ENCODE data around the gene HTRA1.

HTRA1 gene

DNA sequence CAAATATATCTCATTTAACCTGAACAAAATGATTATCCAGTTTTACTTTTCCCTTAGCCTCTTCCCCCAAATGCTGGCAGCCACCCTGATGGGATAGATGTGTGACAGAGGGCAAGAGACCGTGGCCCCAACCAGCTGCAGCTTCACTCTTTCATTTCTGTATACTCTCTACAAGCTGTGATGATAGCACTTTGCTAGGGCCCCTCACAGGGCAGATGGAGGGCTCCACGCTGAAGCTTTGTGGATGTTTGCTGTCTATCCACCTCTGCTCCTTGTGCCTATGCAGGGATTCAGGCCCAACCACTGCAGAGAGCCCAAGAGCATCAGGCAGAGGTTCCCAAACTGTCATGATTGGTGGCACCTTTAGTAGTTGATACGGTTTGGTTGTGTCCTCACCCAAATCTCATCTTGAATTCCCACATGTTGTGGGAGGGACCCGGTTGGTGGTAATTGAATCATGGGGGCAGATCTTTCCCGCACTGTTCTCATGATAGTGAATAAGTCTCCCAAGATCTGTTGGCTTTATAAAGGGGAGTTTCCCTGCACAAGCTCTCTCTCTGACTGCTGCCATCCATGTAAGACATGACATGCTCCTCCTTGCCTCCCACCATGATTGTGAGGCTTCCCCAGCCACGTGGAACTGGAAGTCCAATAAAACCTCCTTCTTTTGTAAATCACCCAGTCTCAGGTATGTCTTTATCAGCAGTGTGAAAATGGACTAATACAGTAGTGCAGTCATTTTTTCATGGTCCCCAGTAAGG lies 20.1 kb downstream of the HTRA1 start:
- Histone ChIP-seq H3K9ac (no peak overlapping the region), H3K9me3 (peaks cover 13% of the 10 kb centered on the region), H3K27ac (no peak overlapping the region), H3K4me1 (peaks cover 9% of the 10 kb centered on the region; the same call in 1 of the 2 replicates), H4K20me1 (no peaks in the 10 kb centered on the region), H3K27me3 (no peaks in the 10 kb centered on the region; the same call in 1 of the 2 replicates), H3K4me3 (no peak overlapping the region), H3K4me2 (no peak overlapping the region), H3K36me3 (no peaks in the 10 kb centered on the region)
- no peak for TF ChIP-seq Cebpa-rat (IDR thresholded peaks at IDR 0.05)

DNA sequence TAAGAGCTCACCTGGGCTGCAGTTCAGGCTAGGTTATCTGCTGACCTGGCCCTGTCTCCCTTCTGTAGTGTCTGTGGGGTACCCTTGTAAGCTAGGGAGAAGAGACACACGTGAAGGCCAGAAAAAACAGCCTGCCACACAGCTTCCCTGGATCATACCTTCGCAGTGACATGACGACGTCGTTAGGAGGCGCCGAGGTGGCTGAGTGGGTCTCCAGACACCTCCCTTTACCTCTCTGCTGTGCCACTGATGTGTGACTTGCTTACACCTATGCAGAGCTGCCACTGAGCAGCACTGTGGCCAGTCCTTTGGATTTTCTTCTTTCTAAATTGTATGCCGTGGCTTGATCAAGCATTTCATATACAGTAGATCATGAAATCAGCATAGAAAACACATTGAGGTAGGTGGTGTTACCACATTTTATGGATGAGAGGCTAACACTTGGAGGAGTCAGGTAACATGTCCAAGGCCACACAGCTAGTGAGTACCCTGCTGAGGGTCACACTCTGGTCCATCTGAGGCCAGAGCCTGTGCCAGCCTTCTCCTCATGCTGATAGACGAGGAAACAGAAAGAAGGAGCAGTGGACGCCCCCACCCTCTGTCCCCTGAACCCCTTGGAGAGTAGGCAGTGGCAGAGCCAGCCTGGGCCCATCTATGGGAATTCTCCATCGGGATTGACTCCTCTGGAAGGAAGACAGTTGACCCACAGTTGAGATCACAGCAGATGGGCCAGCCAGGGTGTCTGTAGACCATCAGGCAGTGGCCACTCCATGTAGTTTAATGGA lies 23.1 kb downstream of the HTRA1 start:
- Histone ChIP-seq H3K27me3 (no peaks in the 10 kb centered on the region; the same call in 1 of the 2 replicates), H3K36me3 (no peaks in the 10 kb centered on the region), H4K20me1 (no peaks in the 10 kb centered on the region), H3K4me1 (peaks cover 11% of the 10 kb centered on the region; the same call in 1 of the 2 replicates), H3K9ac (no peak overlapping the region), H3K4me2 (no peak overlapping the region), H3K4me3 (no peak overlapping the region), H3K9me3 (peaks cover 13% of the 10 kb centered on the region), H3K27ac (no peak overlapping the region)
- TF ChIP-seq Cebpa-rat (IDR thresholded peaks at IDR 0.05) = no peak

DNA sequence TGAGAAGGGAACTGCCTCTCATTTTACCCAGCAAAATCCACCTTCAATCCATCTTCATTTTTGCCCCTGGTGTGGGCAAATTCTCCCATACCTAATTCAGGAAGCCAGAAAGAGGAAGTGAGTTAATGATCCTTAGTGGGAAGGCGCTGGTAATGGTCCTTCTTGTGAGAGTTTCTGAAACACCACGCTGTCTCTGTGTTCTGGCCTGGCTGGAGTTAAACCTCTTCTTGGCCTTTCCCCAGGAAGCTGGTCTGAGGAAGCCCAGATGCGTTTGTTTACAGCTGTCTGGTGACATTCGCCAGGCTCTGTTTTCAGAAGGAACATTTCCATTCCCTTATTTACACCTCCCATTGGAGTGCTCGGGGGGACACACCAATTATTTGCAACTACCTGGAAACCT lies 24.3 kb downstream of the HTRA1 start:
- Histone ChIP-seq H3K36me3 (no peaks in the 10 kb centered on the region), H3K27ac (no peak overlapping the region), H4K20me1 (no peaks in the 10 kb centered on the region), H3K4me2 (peak overlapping the region; percentile 15; the same call in 1 of the 2 replicates), H3K9me3 (peaks cover 13% of the 10 kb centered on the region), H3K4me3 (no peak overlapping the region), H3K27me3 (no peaks in the 10 kb centered on the region; the same call in 1 of the 2 replicates), H3K4me1 (peaks cover 11% of the 10 kb centered on the region; the same call in 1 of the 2 replicates), H3K9ac (no peak overlapping the region)
- no peak for TF ChIP-seq Cebpa-rat (IDR thresholded peaks at IDR 0.05)

DNA sequence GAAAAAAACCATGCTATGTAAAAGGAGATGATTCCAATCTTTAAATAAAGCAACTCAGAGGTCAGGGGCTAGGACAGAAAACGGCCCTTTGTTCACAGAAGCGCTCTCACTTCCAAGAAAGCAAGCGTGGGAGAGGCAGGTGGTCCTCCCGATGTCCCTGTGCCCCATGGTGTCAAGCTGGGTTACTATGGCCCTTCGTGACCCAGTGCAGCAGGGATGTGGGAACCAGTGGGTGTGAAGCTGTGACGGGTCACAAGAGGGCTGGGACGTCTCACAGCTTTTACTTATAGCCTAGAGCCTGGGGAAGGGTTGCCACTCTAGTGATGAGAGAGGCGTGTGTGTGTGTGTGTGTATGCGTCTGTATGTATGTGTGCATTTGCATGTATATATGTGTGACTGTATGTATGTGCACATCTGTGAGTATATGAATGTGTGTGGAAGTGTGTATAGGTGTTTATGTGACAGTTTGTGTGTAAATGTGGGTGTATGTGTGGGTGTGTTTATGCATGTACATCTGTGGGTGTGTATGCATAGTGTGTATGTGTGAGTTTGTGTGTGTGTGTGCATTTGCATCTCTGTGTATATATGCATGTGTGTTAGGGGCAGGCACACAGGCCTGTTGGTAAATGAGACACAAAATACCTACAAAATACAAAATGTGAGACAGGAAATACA lies 25.2 kb downstream of the HTRA1 start:
- Histone ChIP-seq H3K27me3 (no peaks in the 10 kb centered on the region; the same call in 1 of the 2 replicates), H3K27ac (no peak overlapping the region), H4K20me1 (no peaks in the 10 kb centered on the region), H3K4me2 (no peak overlapping the region), H3K9ac (no peak overlapping the region), H3K9me3 (peaks cover 9% of the 10 kb centered on the region), H3K36me3 (no peaks in the 10 kb centered on the region), H3K4me3 (no peak overlapping the region), H3K4me1 (peaks cover 19% of the 10 kb centered on the region)
- no peak for TF ChIP-seq Cebpa-rat (IDR thresholded peaks at IDR 0.05)

DNA sequence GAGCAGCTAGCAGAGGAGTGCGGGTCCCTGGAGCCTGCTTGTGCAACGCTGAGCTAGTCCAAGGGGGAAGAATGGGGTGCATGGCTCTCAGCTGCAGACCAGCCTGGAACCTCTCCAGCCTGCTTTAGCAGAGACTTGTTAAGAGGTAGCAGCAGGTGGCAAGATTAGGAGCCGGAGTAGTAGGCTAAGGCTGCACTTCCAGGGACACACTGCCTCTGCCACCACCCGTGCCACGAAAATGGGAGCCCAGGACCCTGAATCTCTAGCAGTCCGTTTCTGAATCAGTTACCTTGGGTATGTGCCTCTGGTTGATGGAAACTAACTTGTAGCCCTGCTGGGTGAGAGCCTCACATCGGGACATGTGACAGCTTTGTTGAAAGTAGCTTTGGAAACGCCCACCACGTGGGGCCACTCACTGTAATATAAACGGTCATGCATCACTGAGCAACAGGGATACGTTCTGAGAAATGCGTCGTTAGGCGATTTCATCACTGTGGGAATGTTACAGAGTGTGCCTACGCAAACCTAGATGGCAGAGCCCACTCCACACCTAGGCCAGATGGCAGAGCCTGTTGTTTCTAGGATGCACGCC lies 25.9 kb downstream of the HTRA1 start:
- Histone ChIP-seq H3K4me2 (no peak overlapping the region), H3K36me3 (no peaks in the 10 kb centered on the region), H4K20me1 (no peaks in the 10 kb centered on the region), H3K27ac (no peak overlapping the region), H3K27me3 (no peaks in the 10 kb centered on the region; the same call in 1 of the 2 replicates), H3K4me1 (peaks cover 21% of the 10 kb centered on the region), H3K4me3 (no peak overlapping the region), H3K9me3 (0 out of 2 replicates have a peak, but pooled peaks cover 2% of the 10 kb centered on the region), H3K9ac (no peak overlapping the region)
- no peak for TF ChIP-seq Cebpa-rat (IDR thresholded peaks at IDR 0.05)

DNA sequence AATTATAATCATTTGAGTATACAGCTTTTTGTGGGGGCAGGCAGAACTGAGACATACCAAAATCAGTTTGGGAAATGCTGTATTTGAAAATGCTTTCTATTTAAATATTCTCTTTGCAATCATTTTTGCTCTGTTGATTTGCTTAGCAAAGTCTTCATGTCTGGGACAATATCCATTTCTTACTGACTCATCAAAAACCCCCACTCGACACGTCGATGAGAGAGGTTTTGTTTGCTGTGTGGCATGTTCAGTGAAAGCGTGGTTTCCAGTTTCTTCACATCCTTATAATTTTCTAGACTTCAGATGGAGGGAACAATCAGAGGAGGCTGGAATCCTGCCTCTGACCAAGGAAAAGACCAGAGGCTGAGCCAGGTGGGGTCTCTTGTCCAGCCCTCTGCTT lies 28.9 kb downstream of the HTRA1 start:
- peaks cover 21% of the 10 kb centered on the region for H3K4me1 ChIP-seq
- no peaks in the 10 kb centered on the region for H3K9me3 ChIP-seq
- no peaks in the 10 kb centered on the region for H3K27me3 ChIP-seq
- H3K27ac ChIP-seq = no peak overlapping the region
- H3K4me2 ChIP-seq = no peak overlapping the region
- H4K20me1 ChIP-seq = no peaks in the 10 kb centered on the region
- no peak overlapping the region for H3K9ac ChIP-seq
- H3K36me3 ChIP-seq = no peaks in the 10 kb centered on the region
- H3K4me3 ChIP-seq = no peak overlapping the region
- no peak for TF ChIP-seq Cebpa-rat (IDR thresholded peaks at IDR 0.05)

DNA sequence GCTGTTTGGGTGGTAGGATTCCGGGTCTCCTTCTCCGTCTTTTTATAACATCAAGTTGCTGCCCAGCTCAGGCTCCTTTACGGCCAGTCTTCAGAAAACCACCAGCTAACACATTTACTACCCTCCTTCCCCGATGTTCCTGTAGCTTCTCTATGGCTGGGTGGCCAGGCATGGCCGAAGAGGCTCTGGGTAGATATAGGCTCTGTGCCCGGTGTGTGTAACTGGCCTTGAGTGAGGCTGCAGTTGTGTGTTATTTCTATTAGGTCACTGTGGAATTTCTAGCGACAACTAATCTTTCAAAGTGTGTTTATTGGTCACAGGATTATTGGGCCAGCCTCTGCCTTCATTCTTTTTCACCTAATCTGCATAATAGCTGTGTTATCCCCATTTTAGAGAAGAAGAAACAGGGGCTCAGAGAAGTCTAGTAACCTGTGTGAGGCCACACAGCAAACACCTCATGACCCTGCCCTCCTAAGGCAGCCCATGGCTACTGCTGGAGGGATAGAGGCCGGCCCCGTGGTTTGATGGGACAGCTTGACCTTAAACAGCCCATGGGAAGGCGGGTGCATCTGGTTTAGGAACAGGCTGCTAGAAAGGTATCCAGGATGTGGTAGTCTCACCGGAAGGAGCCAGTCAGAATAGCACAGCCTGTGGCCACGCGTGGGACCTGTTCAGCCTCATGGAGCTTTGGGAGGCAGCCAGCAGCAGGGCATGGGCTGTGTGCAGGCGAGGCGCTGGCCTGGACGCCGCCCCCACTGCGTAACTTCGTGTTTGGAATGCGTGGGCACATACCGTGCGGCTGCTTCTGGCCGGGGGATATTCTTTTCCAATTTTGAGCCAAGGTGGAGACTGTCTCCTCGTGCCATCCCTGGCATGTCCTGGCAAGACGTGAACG lies 29.7 kb downstream of the HTRA1 start:
- no peaks in the 10 kb centered on the region for H3K36me3 ChIP-seq
- no peaks in the 10 kb centered on the region for H3K27me3 ChIP-seq
- no peak overlapping the region for H3K4me3 ChIP-seq
- TF ChIP-seq Cebpa-rat (IDR thresholded peaks at IDR 0.05) = no peak
- peak overlapping the region; percentile 54 for H3K4me2 ChIP-seq
- H3K9ac ChIP-seq = no peak overlapping the region
- H3K9me3 ChIP-seq = no peaks in the 10 kb centered on the region
- peaks cover 16% of the 10 kb centered on the region for H3K4me1 ChIP-seq
- H3K27ac ChIP-seq = no peak overlapping the region
- H4K20me1 ChIP-seq = no peaks in the 10 kb centered on the region

DNA sequence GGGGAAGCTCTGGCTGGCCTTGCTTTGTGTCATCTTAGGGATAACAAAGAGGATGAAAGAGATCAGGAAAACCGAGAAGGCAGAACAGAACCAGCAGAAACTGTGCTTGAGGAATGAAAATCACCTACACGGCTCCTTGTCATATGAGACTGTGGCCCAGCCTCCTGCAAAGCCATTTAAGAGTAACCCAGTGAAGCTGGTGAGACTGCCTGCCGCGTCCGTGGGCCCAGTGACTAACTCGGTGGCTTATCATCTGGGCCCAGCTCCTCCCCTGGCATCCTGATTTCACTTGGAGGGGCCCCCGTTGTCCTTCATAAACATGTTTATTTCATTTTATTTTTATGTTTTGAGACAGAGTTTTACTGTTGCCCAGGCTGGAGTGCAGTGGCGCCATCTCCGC lies 30.7 kb downstream of the HTRA1 start:
- Histone ChIP-seq H3K36me3 (no peaks in the 10 kb centered on the region), H3K27me3 (no peaks in the 10 kb centered on the region), H3K27ac (no peak overlapping the region), H3K4me2 (no peak overlapping the region), H3K4me1 (peaks cover 14% of the 10 kb centered on the region), H3K4me3 (no peak overlapping the region), H4K20me1 (no peaks in the 10 kb centered on the region), H3K9ac (no peak overlapping the region), H3K9me3 (no peaks in the 10 kb centered on the region)
- TF ChIP-seq Cebpa-rat (IDR thresholded peaks at IDR 0.05) = no peak
